Adrenal gland (tissue), 12 donors: Measurements from ENCODE around the gene P3H2. TPM values are rescaled to one million over a fixed set of nuclear protein-coding genes. Genes with fewer than 3 reads are reported as not detected.
A peak's percentile ranks its signal among the peaks of the same experiment; 100 is the strongest.
"Not testable (repeated sequence)": the region's sequence is repeated elsewhere in the genome, so short reads cannot be mapped to it uniquely, and the experiment has no call there.

Experiments
- DNase-seq, 7 donors: peaks; one replicate each; pipeline ENCODE4 v3.0.0-alpha.2; 2019 to 2020
- H3K27ac ChIP-seq, 5 donors: fragments of 200-600 bp; sonication (generic) in 4 of 5; 1 replicate in 3 of 5; 2 replicates in 2 of 5; pipeline versions ENCODE4 v1.5.1 to v1.8.0; 2016 to 2020; ENCODE audit warnings: mild to moderate bottlenecking in 1 of 5
- H3K27me3 ChIP-seq: fragments of 200-600 bp; 2 replicates; pipeline ENCODE4 v1.8.0; 2021
- H3K36me3 ChIP-seq, 2 donors: fragments of 200-600 bp; replicated peaks in 1 of 2; 1 replicate in 1 of 2; 2 replicates in 1 of 2; pipeline versions ENCODE4 v1.5.1 to v1.8.0; 2018 to 2022
- H3K4me1 ChIP-seq, 2 donors: fragments of 200-600 bp; replicated peaks in 1 of 2; 1 replicate in 1 of 2; 2 replicates in 1 of 2; pipeline versions ENCODE4 v1.5.1 to v1.8.0; 2018 to 2021
- H3K4me3 ChIP-seq, 4 donors: fragments of 200-600 bp; sonication (generic) in 3 of 4; one replicate each; pipeline ENCODE4 v1.5.1; 2016 to 2018
- H3K9me3 ChIP-seq, 3 donors: fragments of 200-600 bp; sonication (generic) in 1 of 3; replicated peaks in 1 of 3; 1 replicate in 2 of 3; 2 replicates in 1 of 3; pipeline versions ENCODE4 v1.5.1 to v1.8.0; 2016 to 2021
- POLR2A ChIP-seq, 2 donors: fragments of 450-650 bp; IDR thresholded peaks; one replicate each; pipeline ENCODE4 v1.6.1; 2017; ENCODE audit warnings: antibody characterized with exemption in 2 of 2, mild to moderate bottlenecking in 2 of 2, moderate library complexity in 1 of 2
- WGBS, 4 donors: extraction: QIAGEN DNeasy Blood & Tissue Kit in 2 of 4; methylation state at CpG; one replicate each; pipeline versions ENCODE4 v1.1.5 to v1.1.7; 2013 to 2017; 5-methylcytosine and 5-hydroxymethylcytosine counted together
- intact Hi-C, 2 donors: fragments of 100-400 bp; cut with DNase I; formaldehyde crosslinking; loops; one replicate each; pipeline versions ENCODE4 v1.14.1 to v1.15.0; 2022 to 2023
- polyA plus RNA-seq, 3 donors: library from polyadenylated mRNA; stranded (reverse); fragments of 200-250 nt in 2 of 3; fragments of 350-450 nt in 1 of 3; fragmentation: Illumina TruSeq in 1 of 3; extraction: RNeasy Lipid Tissue Mini Kit (QIAGEN cat#74804) in 1 of 3; gene quantifications; one replicate each; pipeline ENCODE4 v1.2.3, GENCODE V29; 2013 to 2014
- total RNA-seq, 9 donors: library from RNA; depleted of rRNA in 4 of 9; stranded (reverse); fragments of >200 nt in 4 of 9; fragments of 120-200 nt in 1 of 9; fragmentation: NEBNext Ultra II Directional in 1 of 9; extraction: Animal tissue kit (Norgen Biotek cat#: 25700) in 1 of 9; gene quantifications; one replicate each; pipeline versions ENCODE4 v1.1.0 to v1.2.4, GENCODE V29; 2013 to 2023
- TF ChIP-seq, protein P1 (sequence below), 6 experiments: fragments of 450-650 bp in 4 of 6; fragments of 200-600 bp in 2 of 6; sonication (generic) in 1 of 6; IDR thresholded peaks; 1 replicate in 5 of 6; 2 replicates in 1 of 6; pipeline versions ENCODE4 v1.5.1 to v1.8.0; 2016 to 2021; ENCODE audit warnings: antibody characterized with exemption in 6 of 6, mild to moderate bottlenecking in 2 of 6, moderate library complexity in 1 of 6
- donor health status: healthy with polysubstance abuse.
- donor health status: Bipolar disorder and iron deficiency.
- donor health status: DM: yes; HTN: yes; CAD: no.
- donor health status: DM: no; HTN: no; CAD: no.
- donor health status: DM: no; HTN: no; CAD: no.
- donor health status: DM: yes; HTN: yes; CAD: no.

The P3H2 gene
- total and polyA plus RNA-seq, 12 donors, result 22.8 to 175 (median 88.1) TPM

DNA sequence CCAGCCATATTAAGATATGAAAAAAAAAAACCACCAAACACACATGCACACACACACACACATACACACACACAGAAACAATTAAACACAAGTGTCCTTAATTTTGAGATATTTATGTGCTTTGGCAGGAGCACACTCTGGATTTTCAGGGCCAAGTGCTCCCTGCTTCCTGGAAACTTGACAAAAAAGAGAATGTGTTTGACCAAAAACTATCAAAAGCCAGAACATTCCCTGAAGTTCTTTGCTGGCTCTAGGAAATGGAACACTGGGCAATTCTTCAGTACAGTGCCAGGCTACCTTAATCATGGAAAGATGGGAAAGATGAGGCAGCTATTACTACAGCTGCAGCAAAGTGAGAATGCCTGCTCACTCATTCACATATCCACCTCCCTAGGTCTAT is 44.6 kb downstream of the P3H2 start:
- Histone ChIP-seq H3K9me3 (no peaks in the 10 kb centered on the region), H3K4me3 (no peak overlapping the region), H3K4me1 (peaks cover 25 to 48% of the 10 kb centered on the region in 2 donors), H3K27ac (peak overlapping the region in 4 of 5 donors; percentile 62 to 85 (median 72)), H3K27me3 (no peaks in the 10 kb centered on the region), H3K36me3 (no peaks in the 10 kb centered on the region)
- intact Hi-C loops, result no loop called here
- TF ChIP-seq POLR2A (IDR thresholded peaks at IDR 0.05), result no peak
- TF ChIP-seq, protein P1, sequence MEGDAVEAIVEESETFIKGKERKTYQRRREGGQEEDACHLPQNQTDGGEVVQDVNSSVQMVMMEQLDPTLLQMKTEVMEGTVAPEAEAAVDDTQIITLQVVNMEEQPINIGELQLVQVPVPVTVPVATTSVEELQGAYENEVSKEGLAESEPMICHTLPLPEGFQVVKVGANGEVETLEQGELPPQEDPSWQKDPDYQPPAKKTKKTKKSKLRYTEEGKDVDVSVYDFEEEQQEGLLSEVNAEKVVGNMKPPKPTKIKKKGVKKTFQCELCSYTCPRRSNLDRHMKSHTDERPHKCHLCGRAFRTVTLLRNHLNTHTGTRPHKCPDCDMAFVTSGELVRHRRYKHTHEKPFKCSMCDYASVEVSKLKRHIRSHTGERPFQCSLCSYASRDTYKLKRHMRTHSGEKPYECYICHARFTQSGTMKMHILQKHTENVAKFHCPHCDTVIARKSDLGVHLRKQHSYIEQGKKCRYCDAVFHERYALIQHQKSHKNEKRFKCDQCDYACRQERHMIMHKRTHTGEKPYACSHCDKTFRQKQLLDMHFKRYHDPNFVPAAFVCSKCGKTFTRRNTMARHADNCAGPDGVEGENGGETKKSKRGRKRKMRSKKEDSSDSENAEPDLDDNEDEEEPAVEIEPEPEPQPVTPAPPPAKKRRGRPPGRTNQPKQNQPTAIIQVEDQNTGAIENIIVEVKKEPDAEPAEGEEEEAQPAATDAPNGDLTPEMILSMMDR (IDR thresholded peaks at IDR 0.05), result no peak
- peak in 6 of 7 donors; percentile 36 to 71 (median 44) for DNase-seq

DNA sequence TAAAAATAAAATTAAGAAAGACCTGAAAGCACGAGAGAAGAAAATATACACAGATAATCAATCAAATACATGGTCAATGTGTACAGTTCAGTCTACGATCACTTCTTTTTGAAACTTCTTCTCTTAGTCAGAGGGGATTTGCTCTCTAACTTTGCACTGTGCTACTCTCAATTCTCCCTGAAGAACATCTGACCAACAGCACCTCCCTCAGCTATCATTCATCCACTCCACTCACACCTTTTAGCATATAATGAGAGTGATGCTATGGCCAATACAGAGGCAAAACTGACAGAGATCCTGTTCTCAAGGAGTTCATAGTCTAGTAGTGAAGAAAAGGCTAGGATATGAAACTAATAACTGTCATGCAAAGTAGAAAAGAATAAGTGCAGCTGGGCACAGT is 45.9 kb downstream of the P3H2 start:
- WGBS, 4 donors, result 60 to 79% (median 77%) methylated on average over 2 of the region's 2 CpGs
- no peak for DNase-seq
- Histone ChIP-seq H3K4me3 (no peak overlapping the region), H3K4me1 (peaks cover 25 to 56% of the 10 kb centered on the region in 2 donors), H3K9me3 (no peaks in the 10 kb centered on the region), H3K36me3 (no peaks in the 10 kb centered on the region), H3K27ac (peak overlapping the region in 1 of 5 donors; percentile 80), H3K27me3 (no peaks in the 10 kb centered on the region)
- intact Hi-C loops, result no loop called here
- TF ChIP-seq, protein P1 (IDR thresholded peaks at IDR 0.05), result no peak
- no peak for TF ChIP-seq POLR2A (IDR thresholded peaks at IDR 0.05)

DNA sequence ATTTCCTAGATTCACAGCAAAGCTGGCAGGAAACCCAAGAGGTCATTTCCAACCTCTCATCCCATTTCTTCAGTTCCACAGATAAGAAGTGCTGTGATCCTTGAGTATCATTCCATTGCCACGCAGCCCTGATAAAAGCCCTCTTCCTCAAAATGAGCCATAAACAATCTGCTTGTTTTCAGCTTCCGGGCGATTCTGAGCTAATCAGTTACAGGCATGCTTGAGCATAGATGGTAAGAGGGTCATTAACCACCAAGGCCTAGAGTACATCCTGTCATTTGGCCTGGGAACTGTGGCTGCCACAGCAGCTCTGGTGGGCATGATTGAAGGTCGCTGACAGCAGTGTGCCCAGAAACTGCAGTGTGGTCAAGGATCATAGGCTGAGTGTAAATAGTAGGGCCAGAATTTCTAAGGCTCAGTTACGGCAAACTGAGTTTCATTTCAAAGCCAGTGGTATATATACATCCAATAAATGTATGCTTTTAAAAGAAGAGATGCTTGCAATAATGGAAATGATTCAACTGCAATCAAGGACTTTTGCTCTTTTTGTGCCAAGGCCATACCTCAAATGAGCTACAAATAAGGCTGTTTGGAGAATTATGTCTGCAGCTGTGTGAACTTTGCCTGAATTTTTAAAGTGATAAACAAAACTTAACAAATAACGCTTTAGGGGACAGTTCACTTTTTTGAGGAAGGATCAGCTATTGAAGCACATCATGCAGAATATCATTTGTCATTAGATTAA is 47.3 kb downstream of the P3H2 start:
- Histone ChIP-seq H3K4me3 (no peak overlapping the region), H3K27ac (peak overlapping the region in 4 of 5 donors; percentile 53 to 83 (median 68))

DNA sequence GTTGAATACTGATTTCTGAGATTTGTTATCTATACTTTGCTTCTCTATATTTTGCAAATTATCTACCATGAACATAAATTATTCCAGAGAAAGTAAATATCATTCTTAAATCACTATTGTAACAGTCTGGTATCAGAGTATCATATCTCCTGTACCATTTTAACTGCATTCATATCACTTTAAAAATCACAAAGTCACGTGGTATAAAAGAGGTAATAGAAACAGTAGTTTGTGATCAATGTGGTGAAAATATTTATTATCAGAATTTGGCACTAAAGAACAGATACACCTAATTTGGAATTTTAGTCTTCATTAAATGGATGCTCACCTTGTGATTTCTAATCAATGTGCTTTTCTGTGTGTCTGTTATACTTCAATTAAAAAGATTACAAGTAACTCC is 47.8 kb downstream of the P3H2 start:
- no peak overlapping the region for H3K4me3 ChIP-seq
- no peaks in the 10 kb centered on the region for H3K36me3 ChIP-seq
- H3K27ac ChIP-seq, result peak overlapping the region in 4 of 5 donors; percentile 53 to 83 (median 68)
- TF ChIP-seq, protein P1 (IDR thresholded peaks at IDR 0.05), result no peak
- TF ChIP-seq POLR2A (IDR thresholded peaks at IDR 0.05), result no peak
- intact Hi-C loops, result no loop called here
- peaks cover 25 to 58% of the 10 kb centered on the region in 2 donors for H3K4me1 ChIP-seq
- WGBS, 4 donors, result 26 to 43% (median 31%) methylated on average over 1 of the region's 1 CpG
- no peak for DNase-seq
- no peaks in the 10 kb centered on the region for H3K27me3 ChIP-seq
- no peaks in the 10 kb centered on the region for H3K9me3 ChIP-seq

More for the DNA sequence above, 47.3 kb downstream of the P3H2 start:
- DNase-seq, result peak in 3 of 7 donors; percentile 32 to 50 (median 40)
- intact Hi-C loops, result no loop called here
- Histone ChIP-seq H3K27me3 (no peaks in the 10 kb centered on the region), H3K36me3 (no peaks in the 10 kb centered on the region), H3K9me3 (no peaks in the 10 kb centered on the region), H3K4me1 (peaks cover 25 to 56% of the 10 kb centered on the region in 2 donors)
- WGBS, 4 donors, result 20 to 27% (median 25%) methylated on average over 6 of the region's 6 CpGs
- TF ChIP-seq, protein P1 (IDR thresholded peaks at IDR 0.05), result no peak

DNA sequence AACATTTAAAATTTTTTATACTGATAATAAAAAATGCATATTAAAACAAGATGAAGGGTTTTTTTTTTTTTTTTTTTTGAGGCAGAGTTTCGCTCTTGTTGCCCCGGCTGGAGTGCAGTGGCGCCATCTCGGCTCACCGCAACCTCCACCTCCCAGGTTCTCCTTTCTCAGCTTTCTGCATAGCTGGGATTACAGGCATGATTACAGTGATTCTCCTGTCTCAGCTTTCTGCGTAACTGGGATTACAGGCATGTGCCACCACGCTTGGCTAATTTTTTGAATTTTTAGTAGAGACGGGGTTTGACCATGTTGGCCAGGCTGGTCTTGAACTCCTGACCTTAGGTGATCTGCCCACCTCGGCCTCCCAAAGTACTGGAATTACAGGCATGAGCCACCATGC is 48.8 kb downstream of the P3H2 start:
- intact Hi-C loops, H3K36me3 ChIP-seq, DNase-seq, H3K27me3 ChIP-seq, H3K9me3 ChIP-seq, H3K4me3 ChIP-seq, H3K27ac ChIP-seq: not testable (repeated sequence)
- 92 to 96% (median 96%) methylated on average over 9 of the region's 9 CpGs for WGBS, 4 donors
- H3K4me1 ChIP-seq, result peaks cover 19 to 58% of the 10 kb centered on the region in 2 donors
